ENCODE measurements around the gene ABCA2.
"Not testable (repeated sequence)": the region's sequence is repeated elsewhere in the genome, so short reads cannot be mapped to it uniquely, and the experiment has no call there.

Gene ABCA2

GRCh38 chr9:137012694-137013570 lies 15.1 kb downstream of the ABCA2 start:
- no peak for DNase-seq

- DNase-seq: no peak
These were observed 15.9 kb downstream of the ABCA2 start for GRCh38 chr9:137011907-137012675.

DNA sequence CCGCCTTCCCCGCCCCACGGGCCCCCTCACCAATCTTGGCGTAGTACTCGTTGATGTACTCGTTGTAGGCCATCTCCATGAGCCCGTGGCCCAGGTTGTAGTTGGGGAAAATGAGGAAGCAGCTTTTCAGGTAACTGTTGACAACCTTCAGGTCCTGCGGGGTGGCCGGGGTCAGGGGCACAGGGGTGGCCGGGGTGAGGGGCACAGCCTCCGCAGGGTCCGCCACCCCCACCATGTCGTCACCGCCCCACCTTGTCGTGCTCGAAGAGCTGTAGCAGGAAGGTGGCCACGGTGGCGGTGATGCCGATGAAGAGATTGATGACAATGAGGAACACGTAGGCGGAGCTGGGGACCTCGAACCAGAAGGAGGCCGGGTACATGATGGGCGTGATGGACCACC lies 16.9 kb downstream of the ABCA2 start:
- DNase-seq: no peak

- DNase-seq: no peak
These were observed 17.9 kb downstream of the ABCA2 start for GRCh38 chr9:137009938-137010732.

- no peak for DNase-seq
These were observed 18.8 kb downstream of the ABCA2 start for GRCh38 chr9:137009217-137009616.

- DNase-seq: no peak
These were observed 19.7 kb downstream of the ABCA2 start for GRCh38 chr9:137008312-137008711.

GRCh38 chr9:137007816-137008270 lies 20.2 kb downstream of the ABCA2 start:
- no peak for DNase-seq

GRCh38 chr9:137007108-137007815 lies 20.8 kb downstream of the ABCA2 start:
- DNase-seq: no peak

DNA sequence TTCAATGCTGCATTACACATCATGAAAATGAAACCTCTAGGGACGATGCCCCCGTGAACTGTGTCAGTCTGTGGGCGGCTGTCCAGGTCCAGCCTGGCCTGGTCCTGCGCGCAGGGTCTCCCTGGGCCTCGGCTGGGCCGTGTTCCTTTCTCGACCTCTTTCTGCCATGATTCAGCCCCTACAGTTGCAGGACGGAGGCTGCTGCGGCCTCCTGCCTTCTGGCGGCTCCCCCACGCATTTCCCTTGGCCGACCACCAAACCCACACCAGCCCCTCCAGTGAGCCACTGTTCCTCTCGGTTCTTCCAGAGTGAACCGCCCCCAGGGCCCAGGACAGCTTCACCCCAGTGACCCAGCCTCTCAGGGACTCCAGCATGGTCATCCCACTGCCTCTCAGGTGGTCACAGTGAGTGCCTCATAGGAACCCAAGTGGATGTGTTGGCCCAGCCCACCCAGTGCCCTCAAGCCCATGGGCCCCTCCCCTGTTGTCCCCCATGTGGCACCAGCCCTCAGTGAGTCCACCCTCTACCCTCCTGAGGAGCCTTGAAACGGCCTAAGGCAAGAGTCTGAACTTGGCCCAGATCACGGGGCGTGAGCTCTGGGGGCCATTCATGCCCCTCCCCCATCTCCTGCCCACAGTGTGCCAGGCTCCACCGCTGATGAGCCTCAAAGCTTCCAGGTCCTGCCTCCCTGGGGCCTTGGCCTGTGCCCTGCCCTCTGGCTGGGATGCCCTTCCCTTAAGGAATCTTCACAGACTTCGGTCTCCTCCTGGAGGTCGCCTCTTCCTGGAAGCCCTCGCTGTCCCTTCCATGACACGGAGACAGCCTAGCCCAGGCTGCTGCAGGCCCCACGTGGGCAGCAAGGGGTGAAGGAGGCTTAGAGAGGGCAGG lies 21.7 kb downstream of the ABCA2 start:
- DNase-seq: no peak

DNA sequence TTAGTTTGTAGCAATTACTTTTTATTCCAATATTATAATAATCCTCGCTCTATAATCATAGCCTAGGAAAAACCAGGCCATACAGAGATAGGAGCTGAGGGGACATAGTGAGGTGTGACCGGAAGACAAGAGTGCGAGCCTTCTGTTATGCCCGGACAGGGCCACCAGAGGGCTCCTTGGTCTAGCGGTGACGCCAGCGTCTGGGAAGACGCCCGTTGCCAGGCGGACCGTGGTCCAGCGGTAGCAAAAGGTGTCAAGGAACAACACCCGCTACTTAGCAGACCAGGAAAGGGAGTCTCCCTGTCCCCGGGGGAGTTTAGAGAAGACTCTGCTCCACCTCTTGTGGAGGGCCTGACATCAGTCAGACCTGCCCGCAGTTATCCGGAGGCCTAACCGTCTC lies 23.8 kb downstream of the ABCA2 start:
- DNase-seq: not testable (repeated sequence)

GRCh38 chr9:137002646-137003041 lies 25.4 kb downstream of the ABCA2 start:
- no peak for DNase-seq

DNA sequence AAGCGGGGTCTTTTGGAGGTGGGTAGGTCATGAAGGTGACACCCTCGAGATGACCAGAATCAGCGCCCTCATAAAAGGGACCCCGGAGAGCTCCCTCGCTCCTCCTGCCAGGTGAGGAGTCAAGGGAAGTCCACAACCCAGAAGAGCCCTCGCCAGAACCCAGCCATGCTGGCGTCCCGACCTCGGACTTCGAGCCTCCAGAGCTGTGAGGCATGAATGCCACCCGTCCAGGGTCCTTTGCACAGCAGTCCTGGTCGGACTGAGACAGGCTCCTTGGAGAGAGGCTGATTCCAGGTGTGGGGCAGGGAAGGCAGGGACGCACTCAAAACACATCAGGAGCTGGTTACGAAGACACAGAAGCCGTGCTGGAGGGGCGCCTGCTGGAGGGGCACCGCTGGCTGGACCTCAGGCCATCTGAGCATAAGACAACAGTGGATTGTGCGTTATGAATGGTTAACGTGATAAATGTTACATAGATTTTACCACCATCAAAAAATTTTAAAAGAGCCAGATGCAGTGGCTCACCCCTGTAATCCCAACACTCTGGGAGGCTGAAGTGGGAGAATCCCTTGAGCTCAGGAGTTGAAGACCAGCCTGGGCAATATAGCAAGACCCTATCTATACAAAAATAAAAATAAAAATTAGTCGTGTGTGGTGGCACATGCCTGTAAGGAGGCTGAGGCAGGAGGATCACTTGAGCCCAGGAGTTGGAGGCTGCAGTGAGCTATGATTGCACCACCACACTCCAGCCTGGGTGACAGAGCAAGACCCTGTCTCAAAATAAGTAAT lies 26.0 kb downstream of the ABCA2 start:
- DNase-seq: no peak

GRCh38 chr9:137000177-137000930 lies 27.7 kb downstream of the ABCA2 start:
- no peak for DNase-seq

DNA sequence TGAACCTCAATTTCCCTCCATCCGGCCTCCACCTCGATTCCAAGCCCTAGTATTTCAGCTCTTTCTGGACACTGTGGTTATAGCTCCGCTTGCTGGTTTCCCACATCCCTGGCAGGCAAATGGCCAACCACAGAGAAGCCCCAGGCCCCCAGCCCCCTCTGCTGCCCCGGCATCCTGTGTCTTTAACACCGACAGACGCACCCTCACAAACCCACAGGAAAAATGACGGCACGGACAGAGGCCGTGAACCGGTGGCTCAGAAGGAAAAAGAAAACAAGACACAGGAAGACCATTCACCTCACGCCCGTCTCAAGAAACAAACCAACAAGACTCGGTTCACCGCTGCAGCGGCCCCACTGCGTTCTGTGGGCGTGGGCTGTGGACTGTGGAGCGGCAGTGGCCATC lies 30.2 kb downstream of the ABCA2 start:
- no peak for DNase-seq

DNA sequence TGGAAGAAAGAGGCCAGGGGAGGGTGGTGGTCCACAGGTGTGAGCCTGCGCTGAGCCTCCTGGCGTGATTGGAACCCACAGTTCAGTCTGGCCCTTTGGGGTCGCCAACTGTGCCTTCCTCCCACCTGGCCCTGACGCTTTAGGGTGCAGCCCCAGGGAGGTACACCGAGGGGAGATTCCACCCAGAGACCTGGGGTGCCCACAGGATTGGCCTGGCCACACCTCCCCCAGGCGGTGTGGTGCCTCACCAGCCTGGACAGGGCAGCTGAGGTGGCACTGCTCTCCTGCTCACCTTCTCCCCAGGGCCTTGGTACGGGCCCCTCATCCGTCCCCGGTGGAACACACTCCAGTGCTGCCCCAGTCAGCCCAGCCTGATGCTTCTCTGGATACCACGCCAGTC lies 30.7 kb downstream of the ABCA2 start:
- no peak for DNase-seq

DNA sequence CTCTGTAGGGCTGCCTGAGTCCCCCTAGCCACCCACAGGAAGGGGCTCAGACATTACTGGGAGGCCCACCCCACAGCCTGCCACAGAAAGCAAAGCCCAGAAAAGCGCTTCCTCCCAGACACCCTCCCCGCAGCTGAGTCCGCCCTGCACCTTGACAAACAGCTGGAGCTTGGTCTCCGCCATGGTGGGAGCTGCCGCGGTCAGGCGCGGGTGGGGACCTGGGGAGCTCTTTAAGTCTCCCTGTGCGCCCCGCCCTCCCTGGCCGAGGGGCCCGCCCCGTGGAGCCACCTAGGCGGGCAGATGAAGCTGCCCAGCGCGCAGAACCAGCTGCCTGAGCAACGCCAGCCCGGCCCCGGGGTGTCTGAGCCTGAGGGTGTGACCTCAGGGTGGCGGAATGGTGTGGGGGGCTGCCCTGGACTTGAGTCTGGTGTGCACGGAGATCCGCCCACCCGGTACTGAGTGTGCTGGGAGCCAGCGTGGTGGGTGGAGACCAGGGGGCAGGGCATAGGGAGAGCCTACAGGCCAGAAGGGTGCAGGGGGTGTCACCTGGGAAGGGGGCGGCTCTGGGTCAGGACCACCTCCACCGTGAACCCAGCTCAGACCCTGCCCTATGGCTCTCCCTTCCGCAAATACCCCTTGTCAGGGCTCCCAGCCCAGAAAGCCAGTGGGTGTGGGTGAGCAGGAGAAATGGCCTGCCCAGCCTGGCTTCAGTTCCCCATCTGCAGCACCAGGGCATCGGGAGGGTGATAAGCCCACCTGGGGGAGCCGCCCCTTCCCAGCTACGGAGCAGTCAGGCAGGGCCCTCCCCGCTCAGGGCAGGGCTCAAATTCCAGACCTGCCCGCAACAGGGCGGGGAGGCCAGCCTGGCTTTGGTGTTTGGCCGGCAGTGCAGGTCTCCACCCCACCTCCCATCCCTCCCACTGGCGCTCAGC lies 31.4 kb downstream of the ABCA2 start, which contains the start of gene CLIC3:
TSS of gene CLIC3 (minus strand) at position 208 of the 932 bp plus-strand sequence. CDS start at position 183, 25 bp downstream.
- DNase-seq: no peak

DNA sequence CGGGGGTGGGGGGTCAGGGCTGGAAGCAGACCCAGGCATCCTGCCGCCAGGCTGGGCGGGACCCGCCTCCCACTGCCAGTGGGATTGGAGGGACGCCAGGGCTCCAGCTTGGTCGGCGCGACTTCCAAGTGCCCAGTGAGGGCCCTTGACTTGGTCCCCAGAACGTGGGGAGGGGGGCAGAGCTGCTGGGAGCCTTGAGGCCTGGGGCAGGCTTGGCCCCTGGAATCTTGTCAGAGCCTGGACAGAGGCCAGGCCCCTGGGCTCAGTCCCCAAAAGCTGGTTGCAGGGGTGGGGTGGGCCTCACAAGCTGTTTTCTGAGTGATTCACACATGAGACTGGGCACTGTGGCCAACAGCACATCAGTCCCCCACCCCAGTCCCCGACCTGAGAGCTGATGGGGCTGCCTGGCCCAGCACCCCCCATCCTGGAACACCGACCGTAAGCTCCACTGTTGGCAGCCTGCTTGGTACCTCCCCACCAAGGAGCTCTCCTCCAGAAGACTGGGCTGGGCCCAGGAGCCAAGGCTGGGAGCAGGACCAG lies 32.2 kb downstream of the ABCA2 start:
- DNase-seq: no peak

GRCh38 chr9:136995362-136995761 lies 32.7 kb downstream of the ABCA2 start:
- no peak for DNase-seq

Measured in SHP77 treated with DMSO at 0.1 percent for 48 hours (cell line).